ENCODE data around the gene FCAMR. TPM values are rescaled to one million over a fixed set of nuclear protein-coding genes. Genes with fewer than 3 reads are reported as not detected.

The FCAMR gene
- total and polyA plus RNA-seq, 2 donors (not counting 1 experiment from before 2014, with no cell fraction given), result not detected

- ChIA-PET CTCF (interaction anchor here (1.4 to 2.0 kb wide), 3 partner anchors 9 to 156 kb away, joined by 3 to 5 read pairs (median 3); no protein-coding TSS in a partner anchor), POLR2A (no interaction called here)
- Histone ChIP-seq H2AFZ (ENCODE audit: insufficient read depth, low read depth, low read length, poor library complexity, severe bottlenecking) (no peak overlapping the region), H3K4me1 (ENCODE audit: control insufficient read depth in 2 of 2, insufficient read depth in 2 of 2, low read length in 2 of 2) (peaks cover 13 to 20% of the 10 kb centered on the region in 2 donors), H3K9ac (ENCODE audit: low read length) (no peak overlapping the region), H3K9me3 (ENCODE audit: control extremely low read depth in 1 of 3, control insufficient read depth in 2 of 3, insufficient read depth in 1 of 3, low read length in 2 of 3) (no peaks in the 10 kb centered on the region), H4K20me1 (ENCODE audit: control insufficient read depth, insufficient read depth, low read length, poor library complexity, severe bottlenecking) (no peaks in the 10 kb centered on the region), H3K4me3 (ENCODE audit: control extremely low read depth in 1 of 5, extremely low read depth in 1 of 5, insufficient read depth in 1 of 5, low read depth in 2 of 5, low read length in 4 of 5) (no peak overlapping the region), H3K79me2 (ENCODE audit: control insufficient read depth, insufficient read depth, low read length) (no peaks in the 10 kb centered on the region), H3K27ac (ENCODE audit: low read length in 2 of 2) (no peak overlapping the region), H3K4me2 (replicated peaks; ENCODE audit: low read depth, low read length, poor library complexity, severe bottlenecking) (no peak overlapping the region), H3K36me3 (replicated peaks in 1 of 2; ENCODE audit: control extremely low read depth in 1 of 2, control insufficient read depth in 1 of 2, extremely low read depth in 1 of 2, insufficient read depth in 2 of 2, low read length in 1 of 2) (no peaks in the 10 kb centered on the region), H3K27me3 (replicated peaks in 1 of 4; ENCODE audit: control extremely low read depth in 1 of 4, control insufficient read depth in 3 of 4, insufficient read depth in 4 of 4, low read length in 3 of 4) (peaks cover 0 to 4% (median 0%) of the 10 kb centered on the region in 4 experiments)
- peaks cover 23% of the 10 kb centered on the region for H3K4me1 Mint-ChIP-seq
- intact Hi-C loops (cut with micrococcal nuclease), result no loop called here
- DNase-seq (no peak), ATAC-seq (ENCODE audit: low read depth) (no peak)
- H3K27ac Mint-ChIP-seq, result no peak overlapping the region
- no peaks in the 10 kb centered on the region for H3K27me3 Mint-ChIP-seq
- H3K4me3 Mint-ChIP-seq, result no peak overlapping the region
- no peaks in the 10 kb centered on the region for H3K9me3 Mint-ChIP-seq (ENCODE audit: insufficient read depth)
- 80% methylated on average over 1 of the region's 2 CpGs for WGBS (ENCODE audit: insufficient coverage)
- TF ChIP-seq, protein P1, sequence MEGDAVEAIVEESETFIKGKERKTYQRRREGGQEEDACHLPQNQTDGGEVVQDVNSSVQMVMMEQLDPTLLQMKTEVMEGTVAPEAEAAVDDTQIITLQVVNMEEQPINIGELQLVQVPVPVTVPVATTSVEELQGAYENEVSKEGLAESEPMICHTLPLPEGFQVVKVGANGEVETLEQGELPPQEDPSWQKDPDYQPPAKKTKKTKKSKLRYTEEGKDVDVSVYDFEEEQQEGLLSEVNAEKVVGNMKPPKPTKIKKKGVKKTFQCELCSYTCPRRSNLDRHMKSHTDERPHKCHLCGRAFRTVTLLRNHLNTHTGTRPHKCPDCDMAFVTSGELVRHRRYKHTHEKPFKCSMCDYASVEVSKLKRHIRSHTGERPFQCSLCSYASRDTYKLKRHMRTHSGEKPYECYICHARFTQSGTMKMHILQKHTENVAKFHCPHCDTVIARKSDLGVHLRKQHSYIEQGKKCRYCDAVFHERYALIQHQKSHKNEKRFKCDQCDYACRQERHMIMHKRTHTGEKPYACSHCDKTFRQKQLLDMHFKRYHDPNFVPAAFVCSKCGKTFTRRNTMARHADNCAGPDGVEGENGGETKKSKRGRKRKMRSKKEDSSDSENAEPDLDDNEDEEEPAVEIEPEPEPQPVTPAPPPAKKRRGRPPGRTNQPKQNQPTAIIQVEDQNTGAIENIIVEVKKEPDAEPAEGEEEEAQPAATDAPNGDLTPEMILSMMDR (IDR thresholded peaks at IDR 0.05), result no peak
- TF ChIP-seq EZH2 (IDR thresholded peaks at IDR 0.05; ENCODE audit: borderline replicate concordance, insufficient read depth, low read depth, low read length, poor library complexity, severe bottlenecking), result no peak
Measured at GRCh38 chr1:206965781-206966180, 4.5 kb downstream of the FCAMR start.

- H3K4me2 ChIP-seq (replicated peaks; ENCODE audit: low read depth, low read length, poor library complexity, severe bottlenecking), result no peak overlapping the region
- no peaks in the 10 kb centered on the region for H3K27me3 Mint-ChIP-seq
- peaks cover 13 to 20% of the 10 kb centered on the region in 2 donors for H3K4me1 ChIP-seq (ENCODE audit: control insufficient read depth in 2 of 2, insufficient read depth in 2 of 2, low read length in 2 of 2)
- no peak overlapping the region for H3K27ac Mint-ChIP-seq
- intact Hi-C loops (cut with micrococcal nuclease), result no loop called here
- ChIA-PET POLR2A (no interaction called here), CTCF (interaction anchor here (1.7 to 3.4 kb wide), 2 partner anchors 18 to 52 kb away, joined by 5 to 12 read pairs; no protein-coding TSS in a partner anchor)
- H3K27me3 ChIP-seq (replicated peaks in 1 of 4; ENCODE audit: control extremely low read depth in 1 of 4, control insufficient read depth in 3 of 4, insufficient read depth in 4 of 4, low read length in 3 of 4), result no peaks in the 10 kb centered on the region
- peaks cover 23% of the 10 kb centered on the region for H3K4me1 Mint-ChIP-seq
- no peaks in the 10 kb centered on the region for H3K79me2 ChIP-seq (ENCODE audit: control insufficient read depth, insufficient read depth, low read length)
- WGBS (ENCODE audit: insufficient coverage), result 100% methylated on average over 1 of the region's 1 CpG
- DNase-seq, result no peak
- no peaks in the 10 kb centered on the region for H3K36me3 ChIP-seq (replicated peaks in 1 of 2; ENCODE audit: control extremely low read depth in 1 of 2, control insufficient read depth in 1 of 2, extremely low read depth in 1 of 2, insufficient read depth in 2 of 2, low read length in 1 of 2)
- H2AFZ ChIP-seq (ENCODE audit: insufficient read depth, low read depth, low read length, poor library complexity, severe bottlenecking), result no peak overlapping the region
- no peak for TF ChIP-seq EZH2 (IDR thresholded peaks at IDR 0.05; ENCODE audit: borderline replicate concordance, insufficient read depth, low read depth, low read length, poor library complexity, severe bottlenecking)
- TF ChIP-seq, protein P1 (IDR thresholded peaks at IDR 0.05), result no peak
- ATAC-seq (ENCODE audit: low read depth), result no peak
- H4K20me1 ChIP-seq (ENCODE audit: control insufficient read depth, insufficient read depth, low read length, poor library complexity, severe bottlenecking), result no peaks in the 10 kb centered on the region
- no peak overlapping the region for H3K4me3 Mint-ChIP-seq
- H3K27ac ChIP-seq (ENCODE audit: low read length in 2 of 2), result no peak overlapping the region
- no peaks in the 10 kb centered on the region for H3K9me3 Mint-ChIP-seq (ENCODE audit: insufficient read depth)
- H3K4me3 ChIP-seq (ENCODE audit: control extremely low read depth in 1 of 5, extremely low read depth in 1 of 5, insufficient read depth in 1 of 5, low read depth in 2 of 5, low read length in 4 of 5), result no peak overlapping the region
- H3K9ac ChIP-seq (ENCODE audit: low read length), result no peak overlapping the region
- no peaks in the 10 kb centered on the region for H3K9me3 ChIP-seq (ENCODE audit: control extremely low read depth in 1 of 3, control insufficient read depth in 2 of 3, insufficient read depth in 1 of 3, low read length in 2 of 3)
Measured at GRCh38 chr1:206963740-206964139, 6.5 kb downstream of the FCAMR start.
